GM18909 (cell line): ENCODE measurements around the gene CAPZB.
A peak's percentile ranks its signal among the peaks of the same experiment; 100 is the strongest.

Experiments used
- ATAC-seq: cut with Tn5 transposase; IDR thresholded peaks from one replicate; pipeline ENCODE4 v1.9.1; 2021; ENCODE audit warnings: mild to moderate bottlenecking; ENCODE audit not compliant: unreplicated experiment, poor library complexity

The CAPZB gene

DNA sequence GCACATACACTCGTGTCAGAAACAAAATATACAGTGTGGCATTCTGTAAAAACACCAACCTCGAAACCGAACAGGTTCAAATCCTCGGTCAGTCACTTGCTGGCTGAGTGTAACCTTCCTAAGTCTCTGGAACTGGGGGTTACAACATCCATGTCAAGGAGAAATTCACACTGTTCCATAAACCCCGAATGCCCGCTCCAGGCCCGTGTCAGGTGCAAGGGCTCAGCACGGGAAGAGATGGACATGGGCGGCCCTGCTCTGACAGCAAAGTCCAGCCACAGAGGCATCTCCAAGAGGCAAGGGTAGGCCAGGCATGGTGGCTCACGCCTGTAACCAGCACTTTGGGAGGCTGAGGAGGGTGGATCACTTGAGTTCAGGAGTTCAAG, 93.8 kb downstream of the CAPZB start:
- no peak for ATAC-seq

DNA sequence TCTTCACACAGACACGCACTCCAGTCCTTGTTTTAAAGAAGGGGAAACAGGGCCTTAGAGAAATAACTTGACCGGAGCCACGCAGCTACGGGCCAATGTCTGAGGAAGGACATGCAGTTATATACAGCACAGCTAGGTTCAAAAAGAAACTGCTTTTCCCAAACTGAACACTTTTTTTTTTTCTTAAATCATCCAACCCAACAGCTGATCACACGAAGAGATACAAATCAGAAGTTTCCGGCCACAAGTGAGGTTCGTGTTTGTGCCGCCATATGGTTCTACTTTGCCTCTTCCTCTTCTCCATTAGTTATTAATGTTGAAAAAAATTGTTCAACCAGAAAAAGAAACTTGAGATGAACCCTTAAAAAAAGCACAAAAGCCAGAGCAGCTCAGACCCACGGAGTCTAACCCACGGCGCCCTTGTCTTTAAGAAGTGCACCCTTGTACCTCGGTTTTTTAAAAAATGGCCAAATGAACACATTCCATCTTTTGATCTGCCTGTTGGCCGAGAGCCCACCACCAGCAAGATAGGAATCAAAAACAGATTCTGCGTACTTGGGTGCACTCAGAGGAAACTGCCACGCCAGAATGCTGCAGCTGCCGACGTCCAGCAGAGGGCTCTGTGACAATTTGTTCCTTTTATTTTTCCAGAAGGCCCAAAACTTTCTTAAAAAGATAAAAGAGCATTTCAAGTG, 94.3 kb downstream of the CAPZB start:
- ATAC-seq, result peak; percentile 65

- no peak for ATAC-seq
These were observed 95.0 kb downstream of the CAPZB start for GRCh38 chr1:19390166-19390850.

- no peak for ATAC-seq
These were observed 96.4 kb downstream of the CAPZB start for GRCh38 chr1:19388980-19389379.

DNA sequence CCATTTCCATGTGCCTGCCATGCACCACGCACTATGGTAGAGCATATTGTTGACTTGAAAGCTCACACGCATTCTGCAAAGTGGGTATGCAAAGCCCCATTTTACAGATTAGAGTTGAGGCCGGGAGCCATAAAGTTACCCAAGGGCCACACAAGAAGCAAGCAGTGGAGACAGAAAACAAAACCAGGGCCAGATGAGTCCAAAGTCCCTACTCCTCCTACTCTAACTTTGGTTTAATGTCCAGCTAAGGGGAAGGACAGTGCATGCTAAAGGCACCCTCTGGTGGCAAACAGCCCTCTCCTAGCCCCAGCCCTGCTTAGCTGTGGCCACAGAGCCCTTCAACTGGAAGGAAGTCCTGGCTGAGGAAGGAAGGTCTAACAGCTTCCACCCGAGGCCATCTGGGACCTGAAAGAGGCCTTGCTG, 98.3 kb downstream of the CAPZB start:
- ATAC-seq, result no peak

DNA sequence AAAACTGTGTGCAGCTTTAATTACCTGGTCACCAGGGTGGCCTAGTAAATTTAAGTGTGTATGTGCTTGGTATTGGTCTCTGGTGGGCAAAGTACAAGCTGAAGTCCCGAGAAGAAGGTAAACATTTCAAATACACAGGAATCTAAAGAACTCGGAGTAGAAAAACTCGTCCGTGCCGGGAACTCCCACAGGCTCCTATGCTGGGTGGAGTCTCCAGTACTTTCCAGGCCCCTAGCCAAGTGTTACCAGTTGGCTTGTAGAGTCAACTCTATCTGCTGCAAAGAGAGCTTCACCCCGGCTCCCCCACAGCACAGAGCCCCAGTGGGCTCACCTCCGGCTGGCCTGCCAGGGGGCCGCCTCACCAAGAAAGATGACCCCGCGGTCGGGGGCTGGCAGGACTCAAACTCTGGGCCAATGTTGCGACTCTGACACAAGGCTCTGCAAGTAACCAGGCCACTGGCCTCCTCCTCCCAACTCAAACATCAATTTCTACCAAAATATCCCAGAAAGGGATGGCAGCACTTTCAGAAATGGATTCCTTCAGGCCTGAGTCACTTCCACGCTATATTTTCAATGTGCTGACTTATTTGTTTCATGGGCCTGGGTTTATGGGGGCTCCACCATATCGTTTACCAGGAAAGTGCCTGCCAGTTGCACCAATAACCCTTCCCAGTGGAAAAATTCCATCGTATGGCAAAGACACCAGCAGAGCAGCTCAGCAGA, 99.3 kb downstream of the CAPZB start:
- ATAC-seq, result no peak

DNA sequence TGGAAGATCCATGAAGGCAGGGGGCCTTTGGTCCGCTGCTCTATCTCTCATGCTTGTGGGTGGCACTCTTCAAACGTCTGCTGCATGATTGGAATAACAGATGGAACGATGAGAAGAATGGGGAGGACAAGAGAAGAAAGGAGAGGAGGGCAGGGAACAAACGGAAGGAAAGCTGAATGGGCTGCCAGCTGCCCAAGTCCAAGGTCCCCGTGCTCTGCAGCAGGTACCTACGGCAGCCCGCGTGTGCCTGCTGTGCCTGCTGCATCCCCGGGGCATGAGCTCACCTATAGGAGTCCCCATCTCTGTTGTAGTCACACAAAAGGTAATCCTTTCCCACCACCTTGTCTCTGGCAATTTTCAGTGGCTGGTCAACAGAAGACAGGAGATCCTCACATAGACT, 100.1 kb downstream of the CAPZB start:
- no peak for ATAC-seq

GRCh38 chr1:19384772-19385187, 100.6 kb downstream of the CAPZB start:
- ATAC-seq, result no peak

DNA sequence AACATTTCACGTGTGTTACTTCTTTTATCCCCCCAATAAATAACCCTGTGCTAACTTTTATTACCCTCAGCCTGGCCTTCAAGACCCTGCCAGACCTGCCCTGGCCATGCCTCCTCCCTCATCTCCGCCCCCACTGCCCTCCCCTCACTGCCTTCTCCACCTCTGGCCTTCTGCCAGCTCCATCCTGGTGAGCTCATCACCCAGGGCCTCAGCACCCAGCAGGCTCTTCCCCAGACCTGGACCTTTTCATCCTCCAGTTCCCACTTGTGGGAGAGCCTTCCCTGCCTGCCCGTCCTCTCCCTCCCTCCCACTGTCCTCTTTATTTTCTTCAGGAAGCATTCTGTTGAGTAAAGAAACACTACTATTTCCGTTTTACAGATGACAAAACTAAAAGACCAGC, 101.2 kb downstream of the CAPZB start:
- ATAC-seq, result no peak

GRCh38 chr1:19382222-19382621, 103.1 kb downstream of the CAPZB start:
- no peak for ATAC-seq

GRCh38 chr1:19381261-19381660, 104.1 kb downstream of the CAPZB start:
- ATAC-seq, result no peak

DNA sequence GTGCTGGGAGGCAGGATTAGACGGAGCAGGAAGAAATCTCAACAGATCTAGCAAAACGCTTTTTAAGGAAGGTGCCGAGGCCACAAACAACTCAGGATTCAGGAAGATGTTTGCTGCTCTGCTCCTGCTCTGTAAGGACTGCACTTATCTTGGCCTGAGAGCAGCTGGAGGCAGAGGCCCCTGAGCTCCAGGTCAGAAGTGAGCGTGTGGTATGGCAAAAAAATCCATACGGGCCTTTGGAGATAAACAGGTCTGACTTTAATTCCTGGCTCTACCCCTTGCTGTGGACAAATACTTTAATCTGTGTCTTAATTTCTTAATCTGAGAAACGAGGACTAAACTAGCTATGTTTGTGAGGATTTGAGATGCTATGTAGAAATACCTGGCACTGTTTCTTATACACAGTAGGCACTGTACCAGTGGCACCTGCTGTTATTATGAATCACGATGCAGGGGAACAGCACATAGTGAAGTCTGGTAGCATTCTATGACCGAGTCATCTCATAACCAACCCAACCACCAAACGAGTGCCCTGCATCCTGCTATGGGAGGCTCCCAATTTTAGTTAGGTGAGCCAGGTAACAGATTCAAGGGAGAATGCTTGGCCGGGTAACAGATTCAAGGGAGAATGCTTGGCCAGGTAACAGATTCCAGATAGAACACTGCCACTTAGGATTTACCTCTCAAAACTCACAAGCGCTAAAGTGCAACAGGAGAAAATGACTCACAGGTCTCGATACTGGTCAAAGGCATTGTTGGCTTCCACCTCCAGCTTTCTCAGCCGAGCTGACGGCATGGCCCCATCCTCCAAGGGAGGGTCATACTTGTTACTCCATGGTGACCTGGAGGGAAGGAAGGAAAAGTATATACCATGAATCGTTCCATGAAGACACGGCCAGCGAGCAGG, 107.3 kb downstream of the CAPZB start:
- no peak for ATAC-seq

DNA sequence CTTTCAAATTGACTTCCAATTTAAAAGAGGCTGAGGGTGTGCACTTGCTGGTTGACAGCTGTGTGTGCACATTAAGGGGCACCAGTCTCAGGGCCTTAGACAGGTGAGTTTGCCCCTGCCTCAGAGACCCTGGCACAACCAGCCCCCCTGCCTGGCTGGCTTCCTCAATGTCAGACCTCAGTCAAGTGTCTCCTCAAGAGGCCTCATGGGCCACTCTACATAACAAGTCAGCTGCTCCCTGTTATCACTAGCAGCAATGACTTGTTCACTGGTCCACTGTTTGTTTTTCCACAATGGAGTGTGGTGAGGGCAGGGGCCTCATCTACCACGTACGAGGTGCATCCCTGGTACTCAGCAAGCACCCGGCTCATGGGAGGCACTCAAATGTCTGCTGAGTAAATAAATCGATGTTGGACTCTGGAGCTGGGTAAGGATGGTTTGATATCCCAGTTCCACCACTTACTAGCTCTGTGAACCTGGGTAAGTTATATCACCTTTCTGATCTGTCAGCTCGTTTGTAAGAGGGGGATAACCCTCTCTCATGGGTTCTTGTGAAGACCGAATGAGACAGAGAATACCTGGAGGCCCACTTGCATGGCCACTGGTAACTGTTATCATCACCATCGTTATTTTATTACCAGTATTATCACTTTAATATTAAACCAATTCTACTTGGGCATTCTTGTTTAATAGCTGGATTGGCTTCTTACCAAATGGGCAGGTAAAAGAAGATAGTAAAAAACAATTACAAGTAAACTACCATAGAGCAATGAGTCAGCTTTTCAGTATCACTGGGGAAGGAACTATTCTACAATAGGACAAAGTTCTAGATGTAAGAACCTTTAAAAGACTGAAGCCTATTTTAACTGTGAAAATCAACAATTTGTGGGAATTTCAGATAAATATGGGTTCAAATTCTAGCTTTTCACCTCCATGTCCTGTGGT, 108.6 kb downstream of the CAPZB start:
- ATAC-seq, result no peak

GRCh38 chr1:19375631-19376400, 109.5 kb downstream of the CAPZB start:
- no peak for ATAC-seq

GRCh38 chr1:19374926-19375325, 110.4 kb downstream of the CAPZB start:
- ATAC-seq, result no peak

- no peak for ATAC-seq
These were observed 111.1 kb downstream of the CAPZB start for GRCh38 chr1:19374083-19374801.

- ATAC-seq, result no peak
These were observed 111.9 kb downstream of the CAPZB start for GRCh38 chr1:19373211-19374082.
